GM12801 (cell line): ENCODE results near the gene TMEM222.

Experiments
- TF ChIP-seq, protein P1 (sequence below): IDR thresholded peaks from one replicate; pipeline ENCODE4 v1.5.1; 2011; ENCODE audit warnings: control low read depth; ENCODE audit not compliant: insufficient read length; ENCODE audit errors: extremely low read depth

The TMEM222 gene

DNA sequence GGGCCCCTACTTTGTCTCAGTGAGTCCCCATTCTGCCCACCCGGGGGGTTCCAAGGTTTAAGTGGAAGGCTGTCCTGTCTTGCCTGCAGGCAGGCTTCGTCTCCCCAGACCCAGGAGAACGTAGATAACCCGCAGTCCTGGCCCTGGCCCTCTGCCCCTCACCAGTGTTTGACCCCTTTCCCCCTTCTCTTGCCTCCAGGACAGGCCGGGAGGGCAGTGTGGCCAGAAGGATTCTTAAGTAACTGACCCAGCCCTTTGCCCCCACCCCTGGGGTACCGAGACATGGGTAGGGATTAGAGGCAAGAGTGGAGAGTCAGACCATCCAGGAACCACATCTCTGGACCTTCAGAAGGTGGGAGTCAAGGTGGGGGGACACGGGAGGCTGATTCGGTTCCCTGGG is 8.8 kb downstream of the TMEM222 start:
- TF ChIP-seq, protein P1, sequence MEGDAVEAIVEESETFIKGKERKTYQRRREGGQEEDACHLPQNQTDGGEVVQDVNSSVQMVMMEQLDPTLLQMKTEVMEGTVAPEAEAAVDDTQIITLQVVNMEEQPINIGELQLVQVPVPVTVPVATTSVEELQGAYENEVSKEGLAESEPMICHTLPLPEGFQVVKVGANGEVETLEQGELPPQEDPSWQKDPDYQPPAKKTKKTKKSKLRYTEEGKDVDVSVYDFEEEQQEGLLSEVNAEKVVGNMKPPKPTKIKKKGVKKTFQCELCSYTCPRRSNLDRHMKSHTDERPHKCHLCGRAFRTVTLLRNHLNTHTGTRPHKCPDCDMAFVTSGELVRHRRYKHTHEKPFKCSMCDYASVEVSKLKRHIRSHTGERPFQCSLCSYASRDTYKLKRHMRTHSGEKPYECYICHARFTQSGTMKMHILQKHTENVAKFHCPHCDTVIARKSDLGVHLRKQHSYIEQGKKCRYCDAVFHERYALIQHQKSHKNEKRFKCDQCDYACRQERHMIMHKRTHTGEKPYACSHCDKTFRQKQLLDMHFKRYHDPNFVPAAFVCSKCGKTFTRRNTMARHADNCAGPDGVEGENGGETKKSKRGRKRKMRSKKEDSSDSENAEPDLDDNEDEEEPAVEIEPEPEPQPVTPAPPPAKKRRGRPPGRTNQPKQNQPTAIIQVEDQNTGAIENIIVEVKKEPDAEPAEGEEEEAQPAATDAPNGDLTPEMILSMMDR = no peak

DNA sequence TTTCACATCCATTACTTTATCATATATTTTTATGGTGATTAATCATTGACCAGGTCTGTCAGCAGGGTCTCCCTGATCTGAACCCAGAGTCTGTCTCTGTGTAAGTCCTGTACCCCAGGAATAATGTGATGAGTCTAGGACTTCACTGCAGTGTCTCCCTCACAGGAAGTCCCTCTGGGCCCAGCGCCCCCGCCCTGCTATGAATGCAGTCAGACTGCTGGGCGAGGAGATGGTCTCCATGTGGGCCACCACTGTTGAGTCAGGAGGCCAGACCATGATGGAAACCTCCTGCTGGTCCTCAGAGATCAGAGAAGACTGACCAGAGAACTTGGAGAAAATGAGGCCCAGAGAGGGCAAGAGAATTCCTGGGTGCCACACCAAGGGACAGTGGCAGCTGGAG is 9.5 kb downstream of the TMEM222 start:
- TF ChIP-seq, protein P1 = no peak

DNA sequence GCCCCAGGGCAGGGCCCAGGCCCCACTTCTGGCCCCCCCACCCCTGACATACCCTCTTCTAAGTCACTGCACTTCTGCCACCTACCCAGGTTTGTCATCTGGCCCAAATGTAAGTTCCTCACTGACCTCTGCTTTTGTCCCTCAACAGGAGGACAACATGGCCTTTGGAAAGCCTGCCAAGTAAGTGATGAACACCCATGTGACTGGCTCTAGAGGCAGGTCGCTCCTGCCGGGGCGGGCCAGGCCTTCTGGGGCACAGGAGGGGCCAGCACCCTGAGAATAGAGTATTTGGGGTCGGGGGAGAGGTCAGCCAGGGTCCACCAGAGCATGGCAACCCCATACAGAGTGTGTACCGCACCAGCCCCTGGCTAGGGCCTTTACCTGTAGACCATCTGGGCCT is 10.0 kb downstream of the TMEM222 start:
- TF ChIP-seq, protein P1 = no peak

DNA sequence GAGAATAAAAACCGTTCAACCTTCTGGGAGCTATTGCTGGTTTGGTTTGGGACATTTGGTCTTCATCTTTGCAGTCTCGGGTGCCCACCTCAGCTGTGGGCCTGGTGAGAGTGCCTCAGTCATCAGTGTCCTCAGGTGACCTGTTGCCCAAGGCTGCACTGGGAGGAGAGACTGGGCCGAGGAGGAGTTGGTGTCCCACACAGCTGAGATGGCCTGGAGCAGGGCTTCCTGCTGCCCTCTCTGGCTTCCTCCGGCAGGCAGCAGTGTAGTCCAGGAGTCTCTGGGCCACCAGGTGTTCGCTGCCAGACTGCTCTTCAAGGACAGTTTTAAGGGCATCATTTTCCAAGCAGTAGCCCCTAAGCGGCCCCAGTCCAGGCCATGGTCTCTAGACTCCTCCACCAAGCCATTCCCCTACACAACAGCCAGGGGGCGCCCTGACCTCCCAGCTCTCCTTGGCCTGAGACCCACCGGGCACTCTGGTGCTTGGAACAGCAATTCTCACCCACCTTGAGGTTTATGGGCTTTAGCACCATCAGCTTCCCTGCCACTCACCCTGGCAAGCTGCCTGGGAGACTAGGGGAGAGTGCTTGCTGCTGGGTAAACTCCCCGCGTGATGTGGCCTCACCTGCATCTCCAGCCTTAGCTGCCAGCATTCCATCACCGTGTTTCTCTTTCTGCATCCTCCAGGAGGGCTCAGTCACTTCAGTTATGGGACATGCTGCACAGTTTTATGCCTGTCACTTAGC is 10.7 kb downstream of the TMEM222 start:
- TF ChIP-seq, protein P1 = no peak

DNA sequence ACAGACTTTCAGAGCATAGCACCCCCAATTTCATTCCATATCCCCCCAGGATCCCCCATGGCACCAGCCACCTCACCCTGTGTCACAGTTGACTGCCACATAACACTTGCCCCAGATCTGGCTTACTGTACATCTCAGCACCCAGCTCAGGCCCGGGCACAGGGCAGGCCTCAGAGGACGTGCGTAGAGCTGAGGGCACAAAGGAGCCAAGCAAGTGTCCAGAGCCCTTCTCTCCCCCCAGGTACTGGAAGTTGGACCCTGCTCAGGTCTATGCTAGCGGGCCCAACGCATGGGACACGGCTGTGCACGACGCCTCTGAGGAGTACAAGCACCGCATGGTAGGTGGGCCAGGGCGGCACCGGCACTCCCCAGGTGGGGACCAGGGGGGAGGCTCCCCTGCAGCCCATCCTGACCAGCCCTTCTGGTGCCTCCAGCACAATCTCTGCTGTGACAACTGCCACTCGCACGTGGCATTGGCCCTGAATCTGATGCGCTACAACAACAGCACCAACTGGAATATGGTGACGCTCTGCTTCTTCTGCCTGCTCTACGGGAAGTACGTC is 11.8 kb downstream of the TMEM222 start:
- TF ChIP-seq, protein P1 = no peak

DNA sequence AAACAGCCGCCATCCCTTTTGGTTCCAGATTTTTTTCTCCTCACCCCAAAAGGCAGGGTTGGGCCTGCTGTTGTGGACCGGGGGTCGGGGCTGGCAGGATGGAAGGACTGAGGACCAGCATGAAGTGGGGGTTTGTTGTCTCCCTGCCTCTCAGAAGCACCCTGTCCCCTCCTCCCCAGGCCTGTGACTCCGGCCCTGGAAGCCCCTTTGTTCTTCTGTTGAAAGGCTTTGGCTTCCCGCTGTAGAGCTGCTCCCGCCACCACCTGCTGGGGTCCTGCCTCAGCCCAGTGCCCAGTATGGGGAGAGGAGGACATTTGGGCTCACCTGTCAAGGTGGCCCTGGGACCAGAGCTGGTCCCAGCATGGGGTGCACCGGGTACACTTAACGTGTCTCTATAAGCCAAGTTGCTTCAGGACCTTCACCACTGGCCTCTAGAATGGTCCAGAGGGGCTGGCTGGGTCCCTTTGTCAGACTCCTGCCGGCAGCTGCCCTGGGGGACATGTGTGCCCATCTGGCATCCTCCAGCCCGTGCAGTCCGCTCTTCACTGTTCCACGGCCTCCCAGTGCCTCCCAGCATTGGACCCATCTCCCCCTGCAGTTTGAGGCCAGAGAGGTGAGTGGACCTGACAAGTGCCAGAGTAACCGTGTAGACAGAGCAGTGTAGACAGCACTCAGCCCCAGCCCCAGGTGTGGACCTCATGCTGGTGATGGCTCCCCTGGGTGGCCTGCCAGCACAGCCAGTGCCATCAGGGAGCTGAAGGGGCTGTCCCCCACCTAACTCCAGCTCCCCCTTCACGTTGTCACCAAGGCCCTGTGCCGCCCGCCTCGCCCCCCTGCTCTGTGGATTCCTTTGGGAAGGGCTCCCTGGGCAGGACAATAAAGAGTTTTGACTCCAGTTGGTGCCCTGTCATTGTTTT is 13.8 kb downstream of the TMEM222 start:
- TF ChIP-seq, protein P1 = no peak

DNA sequence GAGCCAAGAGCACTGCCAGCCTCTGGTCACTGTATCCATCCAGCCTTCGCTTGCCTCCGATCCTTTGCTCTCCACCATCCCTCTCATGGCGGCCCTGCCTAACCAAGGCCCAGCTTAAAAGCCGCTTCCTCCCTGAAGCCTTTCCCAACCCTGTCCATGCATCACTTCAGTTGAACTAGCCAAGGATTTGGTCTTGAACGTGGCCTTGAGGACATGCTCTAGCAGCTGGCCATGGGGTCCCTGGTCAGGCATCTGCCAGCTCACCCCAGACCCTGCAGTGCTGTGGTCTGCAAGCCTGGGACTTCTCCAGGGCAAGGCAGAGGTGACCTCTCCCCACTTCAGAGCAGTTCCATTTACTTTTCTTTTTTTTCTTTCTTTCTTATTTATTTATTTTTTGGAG is 14.8 kb downstream of the TMEM222 start:
- TF ChIP-seq, protein P1 = no peak
